ENCODE measurements around the gene DDX59. TPM values are rescaled to one million over a fixed set of nuclear protein-coding genes. Genes with fewer than 3 reads are reported as not detected.
A peak's percentile ranks its signal among the peaks of the same experiment; 100 is the strongest.

Gene DDX59
- total RNA-seq (25.9 TPM), polyA plus RNA-seq (10 to 100 TPM; 15.7 to 29.2 (median 24.0) TPM)

- ATAC-seq (ENCODE audit: low read depth in 2 of 2): peak; percentile 79 to 82
- peak within 1 kb of the TSS; percentile 97 to 99 (median 98) for H3K4me3 Mint-ChIP-seq
- no peaks in the 10 kb centered on the region for H3K9me3 ChIP-seq (ENCODE audit: control insufficient read depth in 2 of 2, low read length in 2 of 2)
- H3K27ac Mint-ChIP-seq: peak within 1 kb of the TSS; percentile 96 to 98 (median 97)
- H3K27me3 Mint-ChIP-seq: peaks cover 4% of the 10 kb centered on the region
- H3K36me3 ChIP-seq (ENCODE audit: control insufficient read depth, insufficient read depth, low read length): peaks cover 14% of the 10 kb centered on the region
- DNase-seq: peak; percentile 82 to 94 (median 87)
- peak within 1 kb of the TSS; percentile 83 for H3K4me3 ChIP-seq (ENCODE audit: low read depth, low read length)
- H3K4me1 ChIP-seq (ENCODE audit: control insufficient read depth, insufficient read depth, low read length, poor library complexity, severe bottlenecking): peaks cover 33% of the 10 kb centered on the region
- peaks cover 0 to 2% (median 0%) of the 10 kb centered on the region in 7 donors for H3K9me3 Mint-ChIP-seq
- H3K27me3 ChIP-seq (ENCODE audit: control insufficient read depth, insufficient read depth, low read length): no peaks in the 10 kb centered on the region
- H3K4me1 Mint-ChIP-seq: peaks cover 24 to 63% (median 47%) of the 10 kb centered on the region in 4 donors
- peaks cover 7% of the 10 kb centered on the region for H3K36me3 Mint-ChIP-seq
- H3K27ac ChIP-seq (ENCODE audit: insufficient read depth, low read length, poor library complexity, severe bottlenecking): peak within 1 kb of the TSS; percentile 95
Measured at GRCh38 chr1:200669314-200670241, at the start of gene DDX59. TSS of gene DDX59 (minus strand) at chr1:200669907. CDS start at chr1:200666740, 3,167 bp downstream.

DNA sequence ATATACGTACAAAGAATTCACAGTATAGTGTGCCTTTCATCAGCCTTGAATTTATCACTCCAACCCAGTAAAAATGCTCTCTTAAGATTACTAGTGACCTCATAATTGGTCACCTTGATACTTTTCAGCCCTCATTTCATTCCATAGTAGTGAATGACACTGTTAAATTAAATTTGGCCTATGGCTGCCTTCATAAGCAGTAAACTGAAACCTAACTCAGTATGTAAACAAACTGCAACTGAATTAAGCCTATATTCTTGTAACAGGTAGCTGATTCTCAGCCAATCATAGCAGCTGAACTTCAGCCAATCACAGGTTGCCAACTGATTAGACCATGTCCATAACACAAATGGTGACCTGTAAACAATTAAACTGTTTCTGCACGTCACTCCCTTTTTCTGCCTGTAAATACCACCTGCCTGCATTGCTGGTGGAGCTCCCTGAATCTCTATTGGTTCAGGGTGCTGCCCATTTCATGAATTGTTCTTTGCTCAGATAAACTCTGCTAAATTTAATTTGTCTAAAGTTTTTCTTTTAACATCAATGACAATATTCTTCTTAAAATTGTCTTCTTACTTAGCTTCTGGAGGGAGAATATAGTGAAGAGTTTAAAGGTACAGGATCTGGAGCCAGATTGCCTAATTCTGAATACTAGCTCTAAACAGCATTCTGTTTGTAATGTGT is 44.9 kb upstream of the DDX59 start:
- H3K4me1 Mint-ChIP-seq: peaks cover 0 to 4% (median 1%) of the 10 kb centered on the region in 4 donors
- H3K4me1 ChIP-seq (ENCODE audit: control insufficient read depth, insufficient read depth, low read length, poor library complexity, severe bottlenecking): no peaks in the 10 kb centered on the region
- no peak overlapping the region for H3K4me3 ChIP-seq (ENCODE audit: low read depth, low read length)
- no peak for DNase-seq
- H3K27ac ChIP-seq (ENCODE audit: insufficient read depth, low read length, poor library complexity, severe bottlenecking): no peak overlapping the region
- no peak overlapping the region for H3K27ac Mint-ChIP-seq
- no peaks in the 10 kb centered on the region for H3K9me3 ChIP-seq (ENCODE audit: control insufficient read depth in 2 of 2, low read length in 2 of 2)
- no peak overlapping the region for H3K4me3 Mint-ChIP-seq
- H3K36me3 ChIP-seq (ENCODE audit: control insufficient read depth, insufficient read depth, low read length): no peaks in the 10 kb centered on the region
- H3K27me3 Mint-ChIP-seq: peaks cover 46% of the 10 kb centered on the region
- H3K36me3 Mint-ChIP-seq: no peaks in the 10 kb centered on the region
- no peak for ATAC-seq (ENCODE audit: low read depth in 2 of 2)
- peaks cover 0 to 3% (median 1%) of the 10 kb centered on the region in 7 donors for H3K9me3 Mint-ChIP-seq
- peaks cover 7% of the 10 kb centered on the region for H3K27me3 ChIP-seq (ENCODE audit: control insufficient read depth, insufficient read depth, low read length)

- H3K4me1 Mint-ChIP-seq: no peaks in the 10 kb centered on the region
- H3K4me3 ChIP-seq (ENCODE audit: low read depth, low read length): no peak overlapping the region
- no peak overlapping the region for H3K4me3 Mint-ChIP-seq
- H3K9me3 Mint-ChIP-seq: peaks cover 0 to 3% (median 0%) of the 10 kb centered on the region in 7 donors
- no peak overlapping the region for H3K27ac ChIP-seq (ENCODE audit: insufficient read depth, low read length, poor library complexity, severe bottlenecking)
- H3K27me3 ChIP-seq (ENCODE audit: control insufficient read depth, insufficient read depth, low read length): peaks cover 5% of the 10 kb centered on the region
- no peaks in the 10 kb centered on the region for H3K36me3 ChIP-seq (ENCODE audit: control insufficient read depth, insufficient read depth, low read length)
- no peaks in the 10 kb centered on the region for H3K4me1 ChIP-seq (ENCODE audit: control insufficient read depth, insufficient read depth, low read length, poor library complexity, severe bottlenecking)
- peak overlapping the region in 1 of 3 donors; percentile 52 for H3K27ac Mint-ChIP-seq
- H3K27me3 Mint-ChIP-seq: peaks cover 15% of the 10 kb centered on the region
- no peaks in the 10 kb centered on the region for H3K9me3 ChIP-seq (ENCODE audit: control insufficient read depth in 2 of 2, low read length in 2 of 2)
- DNase-seq: no peak
- ATAC-seq (ENCODE audit: low read depth in 2 of 2): no peak
- no peaks in the 10 kb centered on the region for H3K36me3 Mint-ChIP-seq
Measured at GRCh38 chr1:200710166-200710565, 40.5 kb upstream of the DDX59 start.

- H3K27me3 Mint-ChIP-seq: peaks cover 8% of the 10 kb centered on the region
- ATAC-seq (ENCODE audit: low read depth in 2 of 2): no peak
Measured at GRCh38 chr1:200708769-200709168, 39.1 kb upstream of the DDX59 start.

GRCh38 chr1:200708161-200708560 is 38.5 kb upstream of the DDX59 start:
- Histone ChIP-seq H3K4me1 (ENCODE audit: control insufficient read depth, insufficient read depth, low read length, poor library complexity, severe bottlenecking) (no peaks in the 10 kb centered on the region), H3K27ac (ENCODE audit: insufficient read depth, low read length, poor library complexity, severe bottlenecking) (no peak overlapping the region), H3K4me3 (ENCODE audit: low read depth, low read length) (no peak overlapping the region), H3K27me3 (ENCODE audit: control insufficient read depth, insufficient read depth, low read length) (no peaks in the 10 kb centered on the region), H3K36me3 (ENCODE audit: control insufficient read depth, insufficient read depth, low read length) (no peaks in the 10 kb centered on the region), H3K9me3 (ENCODE audit: control insufficient read depth in 2 of 2, low read length in 2 of 2) (no peaks in the 10 kb centered on the region)
- ATAC-seq (ENCODE audit: low read depth in 2 of 2) (no peak), DNase-seq (no peak)
- H3K27me3 Mint-ChIP-seq: peaks cover 8% of the 10 kb centered on the region
- H3K9me3 Mint-ChIP-seq: peaks cover 0 to 2% (median 0%) of the 10 kb centered on the region in 7 donors
- no peak overlapping the region for H3K27ac Mint-ChIP-seq
- H3K4me3 Mint-ChIP-seq: no peak overlapping the region
- H3K4me1 Mint-ChIP-seq: no peaks in the 10 kb centered on the region
- no peaks in the 10 kb centered on the region for H3K36me3 Mint-ChIP-seq

More at GRCh38 chr1:200708769-200709168, 39.1 kb upstream of the DDX59 start:
- no peak overlapping the region for H3K4me3 ChIP-seq (ENCODE audit: low read depth, low read length)
- H3K4me1 ChIP-seq (ENCODE audit: control insufficient read depth, insufficient read depth, low read length, poor library complexity, severe bottlenecking): no peaks in the 10 kb centered on the region
- H3K4me3 Mint-ChIP-seq: no peak overlapping the region
- no peak overlapping the region for H3K27ac Mint-ChIP-seq
- H3K36me3 Mint-ChIP-seq: no peaks in the 10 kb centered on the region
- no peaks in the 10 kb centered on the region for H3K36me3 ChIP-seq (ENCODE audit: control insufficient read depth, insufficient read depth, low read length)
- peaks cover 2% of the 10 kb centered on the region for H3K27me3 ChIP-seq (ENCODE audit: control insufficient read depth, insufficient read depth, low read length)
- DNase-seq: no peak
- peaks cover 0 to 2% (median 0%) of the 10 kb centered on the region in 7 donors for H3K9me3 Mint-ChIP-seq
- H3K27ac ChIP-seq (ENCODE audit: insufficient read depth, low read length, poor library complexity, severe bottlenecking): no peak overlapping the region
- no peaks in the 10 kb centered on the region for H3K4me1 Mint-ChIP-seq
- no peaks in the 10 kb centered on the region for H3K9me3 ChIP-seq (ENCODE audit: control insufficient read depth in 2 of 2, low read length in 2 of 2)

DNA sequence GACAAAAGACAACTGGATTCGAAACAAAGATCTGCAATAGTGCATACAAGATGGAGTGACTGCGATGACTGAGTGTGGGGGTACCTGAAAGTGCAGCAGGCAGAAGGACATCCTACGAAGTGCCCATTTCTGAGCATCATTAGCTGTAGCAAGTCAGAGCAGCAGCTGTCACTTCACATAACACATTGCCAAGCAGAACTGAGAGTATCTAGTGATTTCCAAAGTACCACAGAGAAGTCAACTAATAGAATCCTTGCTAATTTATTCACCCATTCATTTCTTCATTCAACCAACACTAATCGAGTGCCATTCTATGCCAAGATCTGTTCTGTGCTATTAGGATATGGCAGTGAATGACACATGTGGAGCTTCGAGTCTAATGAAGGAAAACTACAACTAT is 37.4 kb upstream of the DDX59 start:
- DNase-seq: no peak
- Mint-ChIP-seq H3K9me3 (peaks cover 0 to 3% (median 0%) of the 10 kb centered on the region in 7 donors), H3K27me3 (peaks cover 8% of the 10 kb centered on the region), H3K4me1 (no peaks in the 10 kb centered on the region), H3K27ac (peak overlapping the region in 1 of 3 donors; percentile 40), H3K4me3 (no peak overlapping the region), H3K36me3 (no peaks in the 10 kb centered on the region)
- no peak overlapping the region for H3K4me3 ChIP-seq (ENCODE audit: low read depth, low read length)
- no peak overlapping the region for H3K27ac ChIP-seq (ENCODE audit: insufficient read depth, low read length, poor library complexity, severe bottlenecking)
- no peaks in the 10 kb centered on the region for H3K27me3 ChIP-seq (ENCODE audit: control insufficient read depth, insufficient read depth, low read length)
- H3K4me1 ChIP-seq (ENCODE audit: control insufficient read depth, insufficient read depth, low read length, poor library complexity, severe bottlenecking): no peaks in the 10 kb centered on the region
- no peaks in the 10 kb centered on the region for H3K36me3 ChIP-seq (ENCODE audit: control insufficient read depth, insufficient read depth, low read length)
- H3K9me3 ChIP-seq (ENCODE audit: control insufficient read depth in 2 of 2, low read length in 2 of 2): no peaks in the 10 kb centered on the region
- no peak for ATAC-seq (ENCODE audit: low read depth in 2 of 2)

DNA sequence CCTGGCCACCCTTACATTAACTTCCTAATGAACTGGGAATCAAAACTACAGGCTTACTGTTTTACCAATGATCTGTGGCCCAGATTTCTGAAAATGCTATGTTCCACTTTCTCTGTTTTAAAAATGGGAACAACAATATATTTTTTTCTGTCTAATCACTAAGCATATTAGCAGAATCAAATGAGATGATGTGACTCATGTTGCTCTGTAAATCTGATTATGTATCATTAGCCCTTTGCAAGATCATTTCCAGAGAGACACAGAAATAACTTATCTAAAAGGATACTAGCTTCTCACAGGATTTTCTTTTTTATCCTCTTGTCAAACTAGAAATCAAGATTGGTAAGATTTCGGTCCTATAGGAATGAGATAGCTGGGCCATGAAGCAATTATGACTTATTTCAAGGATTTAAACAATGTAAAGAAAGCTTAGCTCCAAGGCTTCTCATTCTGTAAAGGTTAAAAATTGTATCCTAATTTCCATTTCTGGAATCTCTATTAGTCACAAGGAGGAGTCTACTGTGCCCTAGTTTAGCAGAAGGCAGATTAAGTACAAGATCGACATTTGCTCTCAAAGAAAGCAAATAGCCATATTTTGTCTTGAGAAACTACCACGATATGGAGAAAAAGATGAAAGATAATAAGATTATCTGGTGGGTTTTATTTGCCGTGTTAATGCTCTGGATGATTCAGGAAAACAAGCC is 36.6 kb upstream of the DDX59 start:
- Histone ChIP-seq H3K36me3 (ENCODE audit: control insufficient read depth, insufficient read depth, low read length) (no peaks in the 10 kb centered on the region), H3K4me1 (ENCODE audit: control insufficient read depth, insufficient read depth, low read length, poor library complexity, severe bottlenecking) (no peaks in the 10 kb centered on the region), H3K9me3 (ENCODE audit: control insufficient read depth in 2 of 2, low read length in 2 of 2) (no peaks in the 10 kb centered on the region), H3K27ac (ENCODE audit: insufficient read depth, low read length, poor library complexity, severe bottlenecking) (no peak overlapping the region), H3K4me3 (ENCODE audit: low read depth, low read length) (no peak overlapping the region), H3K27me3 (ENCODE audit: control insufficient read depth, insufficient read depth, low read length) (no peaks in the 10 kb centered on the region)
- peaks cover 0 to 3% (median 0%) of the 10 kb centered on the region in 7 donors for H3K9me3 Mint-ChIP-seq
- DNase-seq (no peak), ATAC-seq (ENCODE audit: low read depth in 2 of 2) (no peak)
- H3K4me3 Mint-ChIP-seq: no peak overlapping the region
- no peaks in the 10 kb centered on the region for H3K36me3 Mint-ChIP-seq
- H3K27ac Mint-ChIP-seq: no peak overlapping the region
- H3K4me1 Mint-ChIP-seq: no peaks in the 10 kb centered on the region
- H3K27me3 Mint-ChIP-seq: peaks cover 9% of the 10 kb centered on the region
